GM12801 (cell line): ENCODE data around the gene SLC25A21.

Experiments
- CTCF ChIP-seq: IDR thresholded peaks from one replicate; pipeline ENCODE4 v1.5.1; 2011; ENCODE audit warnings: control low read depth; ENCODE audit not compliant: insufficient read length; ENCODE audit errors: extremely low read depth

Gene SLC25A21

GRCh38 chr14:36659010-36659821 is 513.2 kb downstream of the SLC25A21 start:
- TF ChIP-seq CTCF: no peak

GRCh38 chr14:36658123-36659009 is 514.0 kb downstream of the SLC25A21 start:
- no peak for TF ChIP-seq CTCF

GRCh38 chr14:36657399-36658122 is 514.8 kb downstream of the SLC25A21 start:
- no peak for TF ChIP-seq CTCF

- no peak for TF ChIP-seq CTCF
Measured at GRCh38 chr14:36656687-36657398, 515.6 kb downstream of the SLC25A21 start.

GRCh38 chr14:36655963-36656686 is 516.3 kb downstream of the SLC25A21 start:
- TF ChIP-seq CTCF: no peak

- no peak for TF ChIP-seq CTCF
Measured at GRCh38 chr14:36655571-36655962, 516.8 kb downstream of the SLC25A21 start.
